Measurements from ENCODE around the gene PTP4A2. TPM values are rescaled to one million over a fixed set of nuclear protein-coding genes. Genes with fewer than 3 reads are reported as not detected.

The PTP4A2 gene
- total and polyA plus RNA-seq, 2 donors from 2014 or later: 130 to 236 TPM

GRCh38 chr1:31872658-31873636 is 65.2 kb downstream of the PTP4A2 start:
- intact Hi-C loops (cut with DNase I): no loop called here
- Histone ChIP-seq H3K4me1 (ENCODE audit: control insufficient read depth in 2 of 3, insufficient read depth in 2 of 3, low read depth in 1 of 3, low read length in 3 of 3) (peaks cover 0 to 3% (median 0%) of the 10 kb centered on the region in 3 donors), H3K9me3 (ENCODE audit: control insufficient read depth in 2 of 3, insufficient read depth in 1 of 3, low read length in 3 of 3) (no peaks in the 10 kb centered on the region), H3K27me3 (ENCODE audit: control insufficient read depth, insufficient read depth, low read length) (no peaks in the 10 kb centered on the region), H3K36me3 (ENCODE audit: control insufficient read depth in 2 of 3, insufficient read depth in 3 of 3, low read length in 3 of 3) (no peaks in the 10 kb centered on the region), H3K27ac (ENCODE audit: low read depth in 2 of 2, low read length in 2 of 2) (no peak overlapping the region), H3K9ac (ENCODE audit: low read length in 3 of 3) (no peak overlapping the region), H3K4me3 (ENCODE audit: low read length in 3 of 3) (no peak overlapping the region)
- DNase-seq: no peak
- no peak for FAIRE-seq
- TF ChIP-seq CTCF (IDR thresholded peaks at IDR 0.05; ENCODE audit: borderline replicate concordance, extremely low read depth, insufficient read depth): no peak

GRCh38 chr1:31871703-31872102 is 66.5 kb downstream of the PTP4A2 start:
- Histone ChIP-seq H3K27me3 (ENCODE audit: control insufficient read depth, insufficient read depth, low read length) (no peaks in the 10 kb centered on the region), H3K9me3 (ENCODE audit: control insufficient read depth in 2 of 3, insufficient read depth in 1 of 3, low read length in 3 of 3) (no peaks in the 10 kb centered on the region), H3K4me1 (ENCODE audit: control insufficient read depth in 2 of 3, insufficient read depth in 2 of 3, low read depth in 1 of 3, low read length in 3 of 3) (peaks cover 0 to 3% (median 0%) of the 10 kb centered on the region in 3 donors), H3K36me3 (ENCODE audit: control insufficient read depth in 2 of 3, insufficient read depth in 3 of 3, low read length in 3 of 3) (no peaks in the 10 kb centered on the region), H3K4me3 (ENCODE audit: low read length in 3 of 3) (no peak overlapping the region), H3K27ac (ENCODE audit: low read depth in 2 of 2, low read length in 2 of 2) (no peak overlapping the region), H3K9ac (ENCODE audit: low read length in 3 of 3) (no peak overlapping the region)
- DNase-seq (peak in 1 of 5 donors; percentile 9), FAIRE-seq (no peak)
- no peak for TF ChIP-seq CTCF (IDR thresholded peaks at IDR 0.05; ENCODE audit: borderline replicate concordance, extremely low read depth, insufficient read depth)
- intact Hi-C loops (cut with DNase I): no loop called here

GRCh38 chr1:31870086-31870736 is 68.0 kb downstream of the PTP4A2 start:
- DNase-seq (no peak), FAIRE-seq (no peak)
- no peaks in the 10 kb centered on the region for H3K4me1 ChIP-seq (ENCODE audit: control insufficient read depth in 2 of 3, insufficient read depth in 2 of 3, low read depth in 1 of 3, low read length in 3 of 3)
- H3K4me3 ChIP-seq (ENCODE audit: low read length in 3 of 3): no peak overlapping the region
- no peaks in the 10 kb centered on the region for H3K36me3 ChIP-seq (ENCODE audit: control insufficient read depth in 2 of 3, insufficient read depth in 3 of 3, low read length in 3 of 3)
- no peak for TF ChIP-seq CTCF (IDR thresholded peaks at IDR 0.05; ENCODE audit: borderline replicate concordance, extremely low read depth, insufficient read depth)
- no peaks in the 10 kb centered on the region for H3K27me3 ChIP-seq (ENCODE audit: control insufficient read depth, insufficient read depth, low read length)
- H3K9me3 ChIP-seq (ENCODE audit: control insufficient read depth in 2 of 3, insufficient read depth in 1 of 3, low read length in 3 of 3): no peaks in the 10 kb centered on the region
- H3K9ac ChIP-seq (ENCODE audit: low read length in 3 of 3): no peak overlapping the region
- intact Hi-C loops (cut with DNase I): no loop called here
- no peak overlapping the region for H3K27ac ChIP-seq (ENCODE audit: low read depth in 2 of 2, low read length in 2 of 2)

Data from kidney (tissue), 14 donors.